Tibial nerve (tissue), 4 donors: Measurements from ENCODE around the gene ARG2. TPM values are rescaled to one million over a fixed set of nuclear protein-coding genes. Genes with fewer than 3 reads are reported as not detected.

ENCODE experiments used
- DNase-seq, 2 donors: peaks; one replicate each; pipeline ENCODE4 v3.0.0-alpha.2; 2019; ENCODE audit warnings: low spot score in 2 of 2
- H3K27ac ChIP-seq, 4 donors: fragments of 200-600 bp; sonication (generic) in 3 of 4; one replicate each; pipeline ENCODE4 v1.5.1; 2017 to 2019; ENCODE audit warnings: mild to moderate bottlenecking in 1 of 4
- H3K27me3 ChIP-seq, 2 donors: fragments of 200-600 bp; sonication (generic) in 1 of 2; one replicate each; pipeline versions ENCODE4 v1.5.1 to v1.6.0; 2017 to 2019
- H3K36me3 ChIP-seq, 3 donors: fragments of 200-600 bp; sonication (generic); one replicate each; pipeline ENCODE4 v1.5.1; 2018 to 2019
- H3K4me1 ChIP-seq, 4 donors: fragments of 200-600 bp; sonication (generic) in 3 of 4; one replicate each; pipeline ENCODE4 v1.5.1; 2017 to 2019
- H3K4me3 ChIP-seq, 4 donors: fragments of 200-600 bp; sonication (generic) in 3 of 4; one replicate each; pipeline ENCODE4 v1.5.1; 2017 to 2019; ENCODE audit warnings: mild to moderate bottlenecking in 1 of 4, moderate library complexity in 1 of 4
- H3K9me3 ChIP-seq, 4 donors: fragments of 200-600 bp; sonication (generic) in 3 of 4; one replicate each; pipeline ENCODE4 v1.5.1; 2017 to 2019
- CTCF ChIP-seq, 5 experiments: fragments of 200-600 bp in 3 of 5; fragments of 450-650 bp in 2 of 5; sonication (generic) in 3 of 5; IDR thresholded peaks; one replicate each; pipeline ENCODE4 v1.5.1; 2016 to 2019; ENCODE audit warnings: antibody characterized with exemption in 5 of 5, mild to moderate bottlenecking in 3 of 5, moderate library complexity in 2 of 5
- EP300 ChIP-seq, 2 donors: sonication (generic); formaldehyde crosslinking; IDR thresholded peaks; one replicate each; pipeline ENCODE4 v1.6.1; 2017; ENCODE audit warnings: antibody characterized with exemption in 2 of 2, mild to moderate bottlenecking in 1 of 2
- POLR2A ChIP-seq, 2 donors: fragments of 450-650 bp; IDR thresholded peaks; one replicate each; pipeline ENCODE4 v1.6.1; 2017; ENCODE audit warnings: antibody characterized with exemption in 2 of 2, mild to moderate bottlenecking in 2 of 2, moderate library complexity in 2 of 2
- WGBS, 2 donors: methylation state at CpG; one replicate each; pipeline ENCODE4 v1.1.5; 2018; 5-methylcytosine and 5-hydroxymethylcytosine counted together
- total RNA-seq, 4 donors: library from RNA; depleted of rRNA; stranded (reverse); fragments of >200 nt; gene quantifications; one replicate each; pipeline ENCODE4 v1.1.0, GENCODE V29; 2016

Gene ARG2
- total RNA-seq, 4 donors from 2014 or later: 0.44 to 21.3 (median 2.6) TPM

GRCh38 chr14:67644428-67644827 lies 24.7 kb downstream of the ARG2 start:
- 90% methylated on average over 2 of the region's 2 CpGs for WGBS, 2 donors
- H3K27ac ChIP-seq: no peak overlapping the region

GRCh38 chr14:67645414-67645813 lies 25.7 kb downstream of the ARG2 start:
- no peak for TF ChIP-seq CTCF (IDR thresholded peaks at IDR 0.05)
- TF ChIP-seq EP300 (IDR thresholded peaks at IDR 0.05): no peak
- no peak for TF ChIP-seq POLR2A (IDR thresholded peaks at IDR 0.05)
- H3K27ac ChIP-seq: no peak overlapping the region
- 90 to 91% methylated on average over 5 of the region's 5 CpGs for WGBS, 2 donors
- no peaks in the 10 kb centered on the region for H3K9me3 ChIP-seq
- H3K4me3 ChIP-seq: no peak overlapping the region
- H3K4me1 ChIP-seq: no peaks in the 10 kb centered on the region
- DNase-seq: no peak
- peaks cover 0 to 48% (median 6%) of the 10 kb centered on the region in 3 donors for H3K36me3 ChIP-seq
- H3K27me3 ChIP-seq: no peaks in the 10 kb centered on the region

More at GRCh38 chr14:67644428-67644827, 24.7 kb downstream of the ARG2 start:
- H3K4me3 ChIP-seq: no peak overlapping the region
- no peak for DNase-seq
- no peaks in the 10 kb centered on the region for H3K27me3 ChIP-seq
- no peaks in the 10 kb centered on the region for H3K4me1 ChIP-seq
- TF ChIP-seq EP300 (IDR thresholded peaks at IDR 0.05): no peak
- TF ChIP-seq POLR2A (IDR thresholded peaks at IDR 0.05): no peak
- no peaks in the 10 kb centered on the region for H3K9me3 ChIP-seq
- peaks cover 0 to 38% (median 6%) of the 10 kb centered on the region in 3 donors for H3K36me3 ChIP-seq

GRCh38 chr14:67646131-67646530 lies 26.4 kb downstream of the ARG2 start:
- DNase-seq: no peak
- Histone ChIP-seq H3K36me3 (peaks cover 0 to 55% (median 12%) of the 10 kb centered on the region in 3 donors), H3K9me3 (no peaks in the 10 kb centered on the region), H3K27ac (no peak overlapping the region), H3K4me3 (no peak overlapping the region), H3K27me3 (no peaks in the 10 kb centered on the region), H3K4me1 (no peaks in the 10 kb centered on the region)
- TF ChIP-seq POLR2A (IDR thresholded peaks at IDR 0.05) (no peak), EP300 (IDR thresholded peaks at IDR 0.05) (no peak), CTCF (IDR thresholded peaks at IDR 0.05) (no peak)
- 96 to 97% methylated on average over 3 of the region's 3 CpGs for WGBS, 2 donors

- no peak for DNase-seq
- Histone ChIP-seq H3K9me3 (no peaks in the 10 kb centered on the region), H3K27ac (no peak overlapping the region), H3K36me3 (peaks cover 0 to 92% (median 30%) of the 10 kb centered on the region in 3 donors), H3K4me1 (no peaks in the 10 kb centered on the region), H3K4me3 (no peak overlapping the region), H3K27me3 (no peaks in the 10 kb centered on the region)
- WGBS, 2 donors: 67 to 88% methylated on average over 1 of the region's 1 CpG
- TF ChIP-seq EP300 (IDR thresholded peaks at IDR 0.05): no peak
- TF ChIP-seq CTCF (IDR thresholded peaks at IDR 0.05): no peak
- no peak for TF ChIP-seq POLR2A (IDR thresholded peaks at IDR 0.05)
Observed at GRCh38 chr14:67650151-67650550, 30.4 kb downstream of the ARG2 start.

GRCh38 chr14:67650694-67651093 lies 31.0 kb downstream of the ARG2 start:
- H3K4me1 ChIP-seq: no peaks in the 10 kb centered on the region
- DNase-seq: no peak
- no peak overlapping the region for H3K27ac ChIP-seq
- TF ChIP-seq CTCF (IDR thresholded peaks at IDR 0.05) (no peak), EP300 (IDR thresholded peaks at IDR 0.05) (no peak), POLR2A (IDR thresholded peaks at IDR 0.05) (no peak)
- H3K27me3 ChIP-seq: no peaks in the 10 kb centered on the region
- H3K36me3 ChIP-seq: peaks cover 0 to 93% (median 31%) of the 10 kb centered on the region in 3 donors
- WGBS, 2 donors: 75 to 79% methylated on average over 2 of the region's 2 CpGs
- H3K4me3 ChIP-seq: no peak overlapping the region
- H3K9me3 ChIP-seq: no peaks in the 10 kb centered on the region

GRCh38 chr14:67652189-67652588 lies 32.5 kb downstream of the ARG2 start:
- Histone ChIP-seq H3K4me1 (no peaks in the 10 kb centered on the region), H3K27me3 (no peaks in the 10 kb centered on the region), H3K9me3 (no peaks in the 10 kb centered on the region), H3K4me3 (no peak overlapping the region), H3K36me3 (peaks cover 0 to 98% (median 34%) of the 10 kb centered on the region in 3 donors), H3K27ac (no peak overlapping the region)
- no peak for DNase-seq
- TF ChIP-seq POLR2A (IDR thresholded peaks at IDR 0.05) (no peak), EP300 (IDR thresholded peaks at IDR 0.05) (no peak), CTCF (IDR thresholded peaks at IDR 0.05) (no peak)
- 35 to 73% methylated on average over 1 of the region's 1 CpG for WGBS, 2 donors
